H9 (cell line): ENCODE results near the gene C19orf81. TPM values are rescaled to one million over a fixed set of nuclear protein-coding genes. Genes with fewer than 3 reads are reported as not detected.

Experiments used
- DNase-seq: peaks from one replicate; pipeline ENCODE4 v3.0.0-alpha.2; 2017
- H2AFZ ChIP-seq: one replicate; pipeline ENCODE4 v1.6.1; 2013; ENCODE audit warnings: mild to moderate bottlenecking, low read length, control low read depth, moderate library complexity
- H2AK5ac ChIP-seq: 2 replicates; pipeline ENCODE4 v1.6.1; 2013; ENCODE audit warnings: low read length, control low read depth, mixed read lengths; ENCODE audit not compliant: insufficient read length
- H2BK120ac ChIP-seq: one replicate; pipeline ENCODE4 v1.6.1; 2013; ENCODE audit warnings: low read depth, mild to moderate bottlenecking, low read length, control low read depth, inconsistent platforms; ENCODE audit not compliant: poor library complexity, severe bottlenecking
- H2BK12ac ChIP-seq: 2 replicates; pipeline ENCODE4 v1.6.1; 2013; ENCODE audit warnings: low read length, control low read depth, mixed read lengths, low read depth; ENCODE audit not compliant: insufficient read length
- H2BK15ac ChIP-seq: 2 replicates; pipeline ENCODE4 v1.6.1; 2013; ENCODE audit warnings: low read depth, low read length, control low read depth
- H2BK20ac ChIP-seq: one replicate; pipeline ENCODE4 v1.6.1; 2013; ENCODE audit warnings: low read depth, mild to moderate bottlenecking, low read length, control low read depth, inconsistent platforms; ENCODE audit not compliant: poor library complexity, severe bottlenecking
- H2BK5ac ChIP-seq: 2 replicates; pipeline ENCODE4 v1.6.1; 2013; ENCODE audit warnings: low read length, control low read depth, mixed read lengths; ENCODE audit not compliant: insufficient read length
- H3K14ac ChIP-seq: 2 replicates; pipeline ENCODE4 v1.6.1; 2013; ENCODE audit warnings: low read length, control low read depth; ENCODE audit not compliant: insufficient read depth
- H3K18ac ChIP-seq: 2 replicates; pipeline ENCODE4 v1.6.1; 2013; ENCODE audit warnings: low read depth, mild to moderate bottlenecking, mixed read lengths, low read length, control low read depth; ENCODE audit not compliant: insufficient read length
- H3K23ac ChIP-seq: 2 replicates; pipeline ENCODE4 v1.6.1; 2013; ENCODE audit warnings: low read length, control low read depth, mixed read lengths, low read depth; ENCODE audit not compliant: insufficient read length
- H3K23me2 ChIP-seq: 2 replicates; pipeline ENCODE4 v1.6.1; 2013; ENCODE audit warnings: low read depth, mild to moderate bottlenecking, mixed read lengths, low read length, control low read depth; ENCODE audit not compliant: insufficient read length, poor library complexity, severe bottlenecking
- H3K27ac ChIP-seq: 2 replicates; pipeline ENCODE4 v1.5.1; 2013; ENCODE audit warnings: low read length, control low read depth, mixed read lengths, low read depth; ENCODE audit not compliant: insufficient read length
- H3K27me3 ChIP-seq: 2 replicates; pipeline ENCODE4 v1.6.1; 2013; ENCODE audit warnings: low read length, control low read depth, inconsistent platforms; ENCODE audit not compliant: insufficient read depth
- H3K4ac ChIP-seq: 2 replicates; pipeline ENCODE4 v1.6.1; 2013; ENCODE audit warnings: low read depth, mild to moderate bottlenecking, control low read depth, inconsistent platforms, low read length, moderate library complexity
- H3K4me1 ChIP-seq: 2 replicates; pipeline ENCODE4 v1.6.1; 2013; ENCODE audit warnings: low read length, control low read depth, inconsistent platforms; ENCODE audit not compliant: insufficient read depth
- H3K4me2 ChIP-seq: 2 replicates; pipeline ENCODE4 v1.6.1; 2013; ENCODE audit warnings: low read length, control low read depth, mixed read lengths; ENCODE audit not compliant: insufficient read length, insufficient read depth
- H3K56ac ChIP-seq: 2 replicates; pipeline ENCODE4 v1.6.1; 2013; ENCODE audit warnings: low read depth, mild to moderate bottlenecking, mixed read lengths, low read length, control low read depth; ENCODE audit not compliant: insufficient read length
- H3K79me1 ChIP-seq: 2 replicates; pipeline ENCODE4 v1.6.1; 2013; ENCODE audit warnings: low read depth, mild to moderate bottlenecking, moderate library complexity, low read length, control low read depth, inconsistent platforms; ENCODE audit not compliant: insufficient read depth, poor library complexity, severe bottlenecking
- H3K79me2 ChIP-seq: 2 replicates; pipeline ENCODE4 v1.6.1; 2013; ENCODE audit warnings: low read length, control low read depth, inconsistent platforms; ENCODE audit not compliant: insufficient read depth
- H3K9ac ChIP-seq: 2 replicates; pipeline ENCODE4 v1.6.1; 2013; ENCODE audit warnings: low read length, control low read depth, mixed read lengths; ENCODE audit not compliant: insufficient read length; ENCODE audit errors: extremely low read depth
- H3K9me3 ChIP-seq: one replicate; pipeline ENCODE4 v1.6.1; 2013; ENCODE audit warnings: low read depth, low read length, inconsistent platforms; ENCODE audit not compliant: control insufficient read depth
- H3T11ph ChIP-seq: one replicate; pipeline ENCODE4 v1.6.1; 2013; ENCODE audit warnings: mild to moderate bottlenecking, low read length, control low read depth, inconsistent platforms
- H4K20me1 ChIP-seq: one replicate; pipeline ENCODE4 v1.6.1; 2013; ENCODE audit not compliant: control insufficient read depth, insufficient read length, insufficient read depth
- H4K5ac ChIP-seq: 2 replicates; pipeline ENCODE4 v1.6.1; 2013; ENCODE audit warnings: low read depth, mild to moderate bottlenecking, mixed read lengths, low read length, control low read depth; ENCODE audit not compliant: insufficient read length
- H4K8ac ChIP-seq: replicated peaks from 2 replicates; pipeline ENCODE4 v1.6.1; 2013; ENCODE audit warnings: low read length, control low read depth, mixed read lengths, low read depth; ENCODE audit not compliant: insufficient read length
- H4K91ac ChIP-seq: 2 replicates; pipeline ENCODE4 v1.6.1; 2013; ENCODE audit warnings: low read depth, mild to moderate bottlenecking, moderate library complexity, mixed read lengths, low read length, control low read depth; ENCODE audit not compliant: insufficient read length
- H3K27ac Mint-ChIP-seq, 3 experiments: 2 replicates in 2 of 3; 3 replicates in 1 of 3; pipeline ENCODE4 v1.8.0; 2020 to 2021; ENCODE audit warnings: mixed read lengths in 3 of 3, mild to moderate bottlenecking in 1 of 3, moderate library complexity in 1 of 3
- H3K27me3 Mint-ChIP-seq: 2 replicates; pipeline ENCODE4 v1.8.0; 2021; ENCODE audit warnings: low read depth, mild to moderate bottlenecking, moderate library complexity, mixed read lengths
- H3K36me3 Mint-ChIP-seq, 3 experiments: 2 replicates in 2 of 3; 3 replicates in 1 of 3; pipeline ENCODE4 v1.8.0; 2020 to 2021; ENCODE audit warnings: low read depth in 3 of 3, mixed read lengths in 3 of 3; ENCODE audit not compliant: insufficient read depth in 1 of 3
- H3K4me1 Mint-ChIP-seq, 2 experiments: 2 replicates each; pipeline ENCODE4 v1.8.0; 2020; ENCODE audit warnings: mixed read lengths in 2 of 2
- H3K4me3 Mint-ChIP-seq, 2 experiments: 2 replicates in 1 of 2; 3 replicates in 1 of 2; pipeline ENCODE4 v1.8.0; 2020 to 2021; ENCODE audit warnings: mild to moderate bottlenecking in 2 of 2, mixed read lengths in 2 of 2, moderate library complexity in 1 of 2
- H3K9me3 Mint-ChIP-seq, 2 experiments: 2 replicates in 1 of 2; 3 replicates in 1 of 2; pipeline ENCODE4 v1.8.0; 2020; ENCODE audit warnings: mild to moderate bottlenecking in 2 of 2, mixed read lengths in 2 of 2, moderate library complexity in 1 of 2
- CTCF ChIP-seq: fragments of 200-600 bp; sonication (generic); conservative IDR thresholded peaks from 3 replicates; pipeline ENCODE4 v1.8.0; 2021; ENCODE audit warnings: antibody characterized with exemption, mild to moderate bottlenecking
- WGBS: extraction: QIAGEN DNeasy Blood & Tissue Kit; methylation state at CpG from one replicate; pipeline ENCODE4 v1.1.7; 2013; ENCODE audit warnings: missing lambda C conversion rate, low lambda C conversion rate, mixed read lengths; ENCODE audit not compliant: insufficient read length; ENCODE audit errors: extremely low coverage; 5-methylcytosine and 5-hydroxymethylcytosine counted together
- total RNA-seq: library from RNA; stranded (reverse); gene quantifications from 2 replicates; pipeline ENCODE4 v1.2.1, GENCODE V29; 2021

C19orf81 gene
- total RNA-seq, 1 experiment from 2014 or later, result 11.0 TPM

GRCh38 chr19:50651174-50651573 is 1.9 kb downstream of the C19orf81 start:
- 0 out of 7 replicates have a peak overlapping the region, but pooled peaks of 1 of the 3 experiments have one; percentile 4 for H3K27ac Mint-ChIP-seq
- H3K14ac ChIP-seq, result no peak overlapping the region
- no peak overlapping the region for H2BK20ac ChIP-seq
- no peak overlapping the region for H3K4me2 ChIP-seq
- no peak overlapping the region for H4K8ac ChIP-seq
- no peak overlapping the region for H3T11ph ChIP-seq
- no peak overlapping the region for H3K4ac ChIP-seq
- H2AK5ac ChIP-seq, result no peak overlapping the region
- H3K9ac ChIP-seq, result no peak overlapping the region
- no peak overlapping the region for H3K56ac ChIP-seq
- H3K4me1 ChIP-seq, result peaks cover 4% of the 10 kb centered on the region; the same call in 1 of the 2 replicates
- no peak overlapping the region for H3K4me3 Mint-ChIP-seq
- H3K27ac ChIP-seq, result no peak overlapping the region
- H2AFZ ChIP-seq, result no peak overlapping the region
- no peaks in the 10 kb centered on the region for H3K9me3 ChIP-seq
- no peak overlapping the region for H4K91ac ChIP-seq
- no peak overlapping the region for H3K18ac ChIP-seq
- DNase-seq, result no peak
- no peak overlapping the region for H2BK120ac ChIP-seq
- no peaks in the 10 kb centered on the region for H3K79me2 ChIP-seq
- H3K9me3 Mint-ChIP-seq, result peaks cover 5 to 7% of the 10 kb centered on the region in 2 experiments; a peak in 4 of 5 replicates
- H2BK12ac ChIP-seq, result no peak overlapping the region
- no peaks in the 10 kb centered on the region for H3K27me3 ChIP-seq
- peaks cover 52% of the 10 kb centered on the region for H3K27me3 Mint-ChIP-seq
- no peak for TF ChIP-seq CTCF
- no peaks in the 10 kb centered on the region; a peak in 1 of 7 replicates for H3K36me3 Mint-ChIP-seq
- no peaks in the 10 kb centered on the region for H3K23me2 ChIP-seq
- no peak overlapping the region for H2BK5ac ChIP-seq
- peaks cover 11 to 35% of the 10 kb centered on the region in 2 experiments for H3K4me1 Mint-ChIP-seq
- no CpG with 5 or more reads among the region's 2 CpGs for WGBS
- no peak overlapping the region for H3K23ac ChIP-seq
- no peaks in the 10 kb centered on the region for H3K79me1 ChIP-seq
- no peak overlapping the region for H2BK15ac ChIP-seq
- H4K20me1 ChIP-seq, result no peaks in the 10 kb centered on the region
- H4K5ac ChIP-seq, result no peak overlapping the region
